ENCODE measurements around the gene GSKIP.
"Not testable (repeated sequence)": the region's sequence is repeated elsewhere in the genome, so short reads cannot be mapped to it uniquely, and the experiment has no call there.

The GSKIP gene

DNA sequence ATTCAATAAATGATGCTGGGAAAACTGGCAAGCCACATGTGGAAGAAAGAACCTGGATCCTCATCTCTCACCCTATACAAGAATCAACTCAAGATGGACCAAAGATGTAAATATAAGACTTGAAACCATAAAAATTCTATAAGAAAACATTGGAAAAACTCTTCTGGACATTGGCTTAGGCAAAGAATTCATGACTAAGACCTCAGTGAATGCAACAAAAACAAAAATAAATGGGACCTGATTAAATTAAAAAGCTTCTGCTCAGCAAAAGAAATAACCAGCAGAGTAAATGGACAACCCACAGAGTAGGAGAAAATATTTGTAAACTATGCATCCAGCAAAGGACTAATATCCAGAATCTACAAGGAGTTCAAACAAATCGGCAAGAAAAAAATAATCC, 24.8 kb upstream of the GSKIP start:
- ChIA-PET CTCF (no interaction called here), POLR2A (no interaction called here)
- DNase-seq (ENCODE audit: extremely low spot score), result no peak
- no peak for TF ChIP-seq NFRKB (IDR thresholded peaks at IDR 0.05)
- no peak for TF ChIP-seq FOXA1 (IDR thresholded peaks at IDR 0.05)
- no peak for TF ChIP-seq CTBP1 (IDR thresholded peaks at IDR 0.05; ENCODE audit: borderline replicate concordance)
- TF ChIP-seq BHLHE40 (IDR thresholded peaks at IDR 0.05; ENCODE audit: borderline replicate concordance), result no peak
- no peak for TF ChIP-seq SP1 (IDR thresholded peaks at IDR 0.05)
- TF ChIP-seq ZNF384 (IDR thresholded peaks at IDR 0.05), result no peak
- TF ChIP-seq L3MBTL2 (conservative IDR thresholded peaks at IDR 0.05), result no peak
- TF ChIP-seq SUZ12 (IDR thresholded peaks at IDR 0.05), result no peak
- no peak for TF ChIP-seq TARDBP (IDR thresholded peaks at IDR 0.05)

DNA sequence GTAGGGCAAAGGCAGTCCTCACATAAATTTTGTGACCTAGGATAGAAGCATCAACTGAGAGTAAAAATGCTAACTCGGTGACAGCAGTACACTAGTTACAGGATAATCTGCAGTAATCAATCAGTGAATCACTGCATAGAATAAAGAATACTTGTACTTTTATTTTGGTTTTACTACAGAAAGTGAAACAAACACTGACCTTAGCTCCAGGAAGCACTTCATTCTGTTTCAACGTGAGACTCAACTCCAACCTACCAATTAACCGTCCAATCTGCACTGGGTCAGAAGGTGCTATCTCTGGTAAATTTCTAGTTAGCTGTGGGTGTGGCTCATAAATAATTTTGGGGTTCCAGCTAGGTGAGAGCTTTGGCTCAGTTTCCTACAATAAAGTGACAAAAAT, 22.0 kb upstream of the GSKIP start:
- no peak for TF ChIP-seq SP1 (IDR thresholded peaks at IDR 0.05)
- TF ChIP-seq, protein P1, sequence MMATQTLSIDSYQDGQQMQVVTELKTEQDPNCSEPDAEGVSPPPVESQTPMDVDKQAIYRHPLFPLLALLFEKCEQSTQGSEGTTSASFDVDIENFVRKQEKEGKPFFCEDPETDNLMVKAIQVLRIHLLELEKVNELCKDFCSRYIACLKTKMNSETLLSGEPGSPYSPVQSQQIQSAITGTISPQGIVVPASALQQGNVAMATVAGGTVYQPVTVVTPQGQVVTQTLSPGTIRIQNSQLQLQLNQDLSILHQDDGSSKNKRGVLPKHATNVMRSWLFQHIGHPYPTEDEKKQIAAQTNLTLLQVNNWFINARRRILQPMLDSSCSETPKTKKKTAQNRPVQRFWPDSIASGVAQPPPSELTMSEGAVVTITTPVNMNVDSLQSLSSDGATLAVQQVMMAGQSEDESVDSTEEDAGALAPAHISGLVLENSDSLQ (IDR thresholded peaks at IDR 0.05), result no peak
- no peak for TF ChIP-seq TARDBP (IDR thresholded peaks at IDR 0.05)
- TF ChIP-seq L3MBTL2 (conservative IDR thresholded peaks at IDR 0.05), result no peak
- no peak for TF ChIP-seq FOXM1 (IDR thresholded peaks at IDR 0.05; ENCODE audit: borderline replicate concordance)
- ChIA-PET CTCF (interaction anchor here (0.7 kb wide), 2 partner anchors 14 to 218 kb away, joined by 4 to 7 read pairs; no protein-coding TSS in a partner anchor), POLR2A (no interaction called here)
- no peak for DNase-seq (ENCODE audit: extremely low spot score)

DNA sequence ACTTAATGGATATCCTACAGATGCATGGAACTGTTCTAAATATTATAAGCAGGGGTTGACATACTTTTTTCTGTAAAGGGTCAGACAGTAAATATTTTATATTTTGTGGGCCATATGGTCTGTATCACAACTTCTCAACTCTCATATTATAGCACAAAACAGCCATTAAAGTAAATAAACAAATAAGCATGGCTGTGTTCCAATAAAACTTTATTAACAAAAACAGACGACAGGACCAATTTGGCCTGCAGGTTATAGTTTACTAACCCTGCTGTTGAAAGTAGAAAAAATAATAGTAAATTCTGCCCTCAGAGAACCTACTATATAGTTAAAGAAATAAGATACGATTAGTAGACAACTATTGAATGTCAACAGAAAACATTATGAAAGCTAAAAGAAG, 17.7 kb upstream of the GSKIP start:
- TF ChIP-seq BHLHE40 (IDR thresholded peaks at IDR 0.05; ENCODE audit: borderline replicate concordance), result no peak
- no peak for TF ChIP-seq HDGF (IDR thresholded peaks at IDR 0.05; ENCODE audit: borderline replicate concordance)
- DNase-seq (ENCODE audit: extremely low spot score), result no peak
- ChIA-PET CTCF (interaction anchor here (2.2 kb wide), 1 partner anchor 12 kb away, joined by 6 read pairs; no protein-coding TSS in a partner anchor), POLR2A (no interaction called here)

DNA sequence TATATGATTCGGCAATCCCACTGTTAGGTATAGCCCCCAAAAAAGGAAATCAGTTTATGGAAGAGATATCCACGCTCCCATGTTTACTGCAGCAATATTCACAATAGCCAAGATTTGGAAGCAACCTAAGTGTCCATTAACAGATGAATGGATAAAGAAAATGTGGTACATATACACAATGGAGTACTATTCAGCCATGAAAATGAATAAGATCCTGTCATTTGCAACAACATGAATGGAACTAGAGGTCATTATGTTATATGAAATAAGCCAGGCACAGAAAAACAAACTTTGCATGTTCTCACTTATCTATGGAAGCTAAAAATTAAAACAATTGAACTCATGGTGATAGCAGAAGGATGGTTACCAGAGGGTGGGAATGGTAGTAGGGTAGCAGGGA, 15.4 kb upstream of the GSKIP start:
- DNase-seq (ENCODE audit: extremely low spot score); POLR2A ChIA-PET; CTCF ChIA-PET: not testable (repeated sequence)

DNA sequence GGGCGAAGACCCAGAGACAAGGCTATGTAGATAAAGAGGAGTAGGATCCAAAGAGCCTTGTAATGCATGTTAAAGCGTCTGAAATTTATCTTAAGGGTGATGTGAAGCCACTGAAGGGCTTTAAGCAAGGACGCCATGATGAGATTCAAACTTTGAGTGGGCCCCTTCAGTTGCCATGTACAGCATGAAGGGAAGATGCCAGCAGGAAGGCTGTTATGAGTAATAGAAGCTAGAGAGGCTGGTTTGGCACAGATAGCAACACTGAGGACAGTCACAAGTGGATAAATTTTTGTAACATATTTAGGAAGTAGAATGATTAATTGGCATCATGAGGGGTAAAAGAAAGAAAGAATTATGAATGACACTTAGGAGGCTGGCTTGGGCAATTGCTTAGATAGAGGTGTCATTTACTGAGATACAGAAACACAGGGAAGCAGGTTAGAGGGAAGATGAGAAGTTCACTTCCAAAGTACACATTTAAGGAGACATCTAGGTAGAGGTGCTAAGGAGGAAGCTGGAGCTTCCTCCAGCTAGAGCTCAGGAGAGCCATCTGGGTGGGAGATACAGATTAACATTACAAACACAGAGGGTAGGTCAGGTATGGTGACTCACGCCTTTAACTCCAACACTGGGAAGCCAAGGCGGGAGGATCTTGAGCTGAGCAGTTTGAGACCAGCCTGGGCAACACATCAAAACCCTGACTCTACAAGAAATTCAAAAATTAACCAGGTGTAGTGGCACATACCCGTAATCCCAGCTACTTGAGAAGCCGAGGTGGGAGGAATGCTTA, 13.8 kb upstream of the GSKIP start:
- ChIA-PET POLR2A (no interaction called here), CTCF (no interaction called here)
- no peak for DNase-seq (ENCODE audit: extremely low spot score)
- no peak for TF ChIP-seq L3MBTL2 (conservative IDR thresholded peaks at IDR 0.05)
- no peak for TF ChIP-seq CTBP1 (IDR thresholded peaks at IDR 0.05; ENCODE audit: borderline replicate concordance)
- TF ChIP-seq NFRKB (IDR thresholded peaks at IDR 0.05), result no peak
- TF ChIP-seq TARDBP (IDR thresholded peaks at IDR 0.05), result no peak
- TF ChIP-seq ZNF384 (IDR thresholded peaks at IDR 0.05), result no peak
- no peak for TF ChIP-seq SP1 (IDR thresholded peaks at IDR 0.05)
- TF ChIP-seq FOXK2 (IDR thresholded peaks at IDR 0.05), result no peak
- TF ChIP-seq, protein P1 (IDR thresholded peaks at IDR 0.05), result no peak
- no peak for TF ChIP-seq HDGF (IDR thresholded peaks at IDR 0.05; ENCODE audit: borderline replicate concordance)
- no peak for TF ChIP-seq LEF1 (IDR thresholded peaks at IDR 0.05; ENCODE audit: borderline replicate concordance)
- no peak for TF ChIP-seq FOXA1 (IDR thresholded peaks at IDR 0.05)
- no peak for TF ChIP-seq FOXM1 (IDR thresholded peaks at IDR 0.05; ENCODE audit: borderline replicate concordance)
- TF ChIP-seq BHLHE40 (IDR thresholded peaks at IDR 0.05; ENCODE audit: borderline replicate concordance), result no peak
- no peak for TF ChIP-seq SUZ12 (IDR thresholded peaks at IDR 0.05)
- no peak for TF ChIP-seq ARNT (IDR thresholded peaks at IDR 0.05)
- TF ChIP-seq ELF4 (IDR thresholded peaks at IDR 0.05), result no peak

DNA sequence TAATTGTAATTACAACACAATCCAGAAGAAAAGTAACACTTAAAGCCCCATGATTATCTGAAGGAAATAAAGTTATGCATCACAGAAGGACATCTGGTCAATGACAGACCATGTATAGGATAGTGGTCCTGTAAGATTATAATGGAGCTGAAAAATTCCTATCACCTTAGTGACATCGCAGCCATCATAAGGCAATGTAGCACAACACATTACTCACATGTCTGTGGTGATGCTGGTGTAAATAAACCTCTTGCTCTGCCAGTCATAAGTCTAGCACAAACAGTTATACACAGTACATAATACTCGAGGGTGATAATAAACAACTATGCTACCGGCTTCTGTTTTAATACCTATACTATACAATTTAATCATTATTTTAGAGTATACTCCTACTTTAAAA, 11.3 kb upstream of the GSKIP start:
- CTCF ChIA-PET, result no interaction called here
- POLR2A ChIA-PET, result no interaction called here
- TF ChIP-seq CTBP1 (IDR thresholded peaks at IDR 0.05; ENCODE audit: borderline replicate concordance) (no peak), NFRKB (IDR thresholded peaks at IDR 0.05) (no peak), SUZ12 (IDR thresholded peaks at IDR 0.05) (no peak), ELF4 (IDR thresholded peaks at IDR 0.05) (no peak), ZNF384 (IDR thresholded peaks at IDR 0.05) (no peak), TARDBP (IDR thresholded peaks at IDR 0.05) (no peak), BHLHE40 (IDR thresholded peaks at IDR 0.05; ENCODE audit: borderline replicate concordance) (no peak), ARNT (IDR thresholded peaks at IDR 0.05) (no peak), LEF1 (IDR thresholded peaks at IDR 0.05; ENCODE audit: borderline replicate concordance) (no peak), HDGF (IDR thresholded peaks at IDR 0.05; ENCODE audit: borderline replicate concordance) (no peak)
- DNase-seq (ENCODE audit: extremely low spot score), result no peak

DNA sequence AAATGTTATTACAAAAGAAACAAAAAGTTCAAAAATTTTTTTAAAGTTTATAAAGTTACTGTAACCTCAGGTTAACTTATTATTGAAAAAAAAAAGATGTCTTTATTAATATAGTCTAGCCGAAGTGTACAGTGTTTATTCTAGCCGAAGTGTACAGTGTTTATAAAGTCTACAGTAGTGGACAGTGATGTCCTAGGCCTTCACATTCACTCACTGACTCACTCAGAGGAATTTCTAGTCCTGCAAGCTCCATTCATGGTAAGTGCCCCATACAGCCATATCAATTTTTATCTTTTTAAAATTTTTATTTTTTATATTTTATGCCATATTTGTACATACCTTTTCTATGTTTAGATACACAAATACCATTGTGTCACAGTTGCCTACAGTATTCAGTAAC, 10.6 kb upstream of the GSKIP start:
- no peak for TF ChIP-seq FOXM1 (IDR thresholded peaks at IDR 0.05; ENCODE audit: borderline replicate concordance)
- CTCF ChIA-PET, result no interaction called here
- POLR2A ChIA-PET, result no interaction called here
- DNase-seq (ENCODE audit: extremely low spot score), result no peak

DNA sequence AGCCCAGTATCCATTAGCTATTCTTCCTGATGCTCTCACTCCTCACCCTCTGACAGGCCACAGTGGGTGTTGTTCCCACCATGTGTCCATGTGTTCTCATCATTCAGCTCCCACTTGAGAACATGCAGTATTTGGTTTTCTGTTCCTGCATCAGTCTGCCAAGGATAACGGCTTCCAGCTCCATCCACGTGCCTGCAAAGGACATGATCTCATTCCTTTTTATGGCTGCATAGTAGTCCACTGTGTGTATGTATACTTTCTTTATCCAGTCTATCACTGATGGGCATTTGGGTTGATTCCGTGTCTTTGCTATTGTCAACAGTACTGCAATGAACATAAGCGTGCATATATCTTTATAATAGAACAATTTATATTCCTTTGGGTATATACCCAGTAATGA, 9.1 kb upstream of the GSKIP start:
- ChIA-PET CTCF (no interaction called here), POLR2A (no interaction called here)
- DNase-seq (ENCODE audit: extremely low spot score), result no peak
- no peak for TF ChIP-seq ZNF384 (IDR thresholded peaks at IDR 0.05)
- no peak for TF ChIP-seq FOXA1 (IDR thresholded peaks at IDR 0.05)
- TF ChIP-seq NFRKB (IDR thresholded peaks at IDR 0.05), result no peak
- TF ChIP-seq FOXM1 (IDR thresholded peaks at IDR 0.05; ENCODE audit: borderline replicate concordance), result no peak
- no peak for TF ChIP-seq BHLHE40 (IDR thresholded peaks at IDR 0.05; ENCODE audit: borderline replicate concordance)
- TF ChIP-seq ARNT (IDR thresholded peaks at IDR 0.05), result no peak
- no peak for TF ChIP-seq TARDBP (IDR thresholded peaks at IDR 0.05)
- no peak for TF ChIP-seq ELF4 (IDR thresholded peaks at IDR 0.05)
